HG03378 (cell line): ENCODE data around the gene TRIP6.
"Not testable (repeated sequence)": the region's sequence is repeated elsewhere in the genome, so short reads cannot be mapped to it uniquely, and the experiment has no call there.

Experiments used
- ATAC-seq: cut with Tn5 transposase; IDR thresholded peaks from one replicate; pipeline ENCODE4 v1.9.1; 2021; ENCODE audit warnings: mild to moderate bottlenecking, moderate library complexity; ENCODE audit not compliant: unreplicated experiment

TRIP6 gene

GRCh38 chr7:100910443-100910842 lies 43.3 kb downstream of the TRIP6 start:
- ATAC-seq = not testable (repeated sequence)

GRCh38 chr7:100911484-100911883 lies 44.3 kb downstream of the TRIP6 start:
- ATAC-seq = no peak

- ATAC-seq = no peak
Observed at GRCh38 chr7:100914208-100914878, 47.2 kb downstream of the TRIP6 start.

- ATAC-seq = no peak
Observed at GRCh38 chr7:100914879-100915447, 47.8 kb downstream of the TRIP6 start.

- ATAC-seq = not testable (repeated sequence)
Observed at GRCh38 chr7:100919335-100919734, 52.1 kb downstream of the TRIP6 start.

- not testable (repeated sequence) for ATAC-seq
Observed at GRCh38 chr7:100919779-100920437, 52.7 kb downstream of the TRIP6 start.

GRCh38 chr7:100921039-100921438 lies 53.9 kb downstream of the TRIP6 start:
- ATAC-seq = no peak
